Pulmonary artery endothelial cell (primary cell): ENCODE data around the gene COQ7. TPM values are rescaled to one million over a fixed set of nuclear protein-coding genes. Genes with fewer than 3 reads are reported as not detected.

Experiments used
- DNase-seq: peaks from one replicate; pipeline ENCODE4 v3.0.0-alpha.2; 2011; ENCODE audit warnings: low read depth, low spot score
- total RNA-seq: library from RNA; depleted of rRNA; stranded (reverse); fragments of >200 nt; gene quantifications from 2 replicates; pipeline ENCODE4 v1.2.3, GENCODE V29; 2014

COQ7 gene
- total RNA-seq, 1 donor from 2014 or later = 23.8 TPM

- DNase-seq = no peak
Measured at GRCh38 chr16:19112099-19112407, 44.6 kb downstream of the COQ7 start.

- peak; percentile 61 for DNase-seq
Measured at GRCh38 chr16:19113577-19114358, 46.4 kb downstream of the COQ7 start, which contains the start of gene ITPRIPL2. ITPRIPL2 (plus strand) TSS chr16:19113964; CDS start chr16:19114462, 498 bp downstream.

DNA sequence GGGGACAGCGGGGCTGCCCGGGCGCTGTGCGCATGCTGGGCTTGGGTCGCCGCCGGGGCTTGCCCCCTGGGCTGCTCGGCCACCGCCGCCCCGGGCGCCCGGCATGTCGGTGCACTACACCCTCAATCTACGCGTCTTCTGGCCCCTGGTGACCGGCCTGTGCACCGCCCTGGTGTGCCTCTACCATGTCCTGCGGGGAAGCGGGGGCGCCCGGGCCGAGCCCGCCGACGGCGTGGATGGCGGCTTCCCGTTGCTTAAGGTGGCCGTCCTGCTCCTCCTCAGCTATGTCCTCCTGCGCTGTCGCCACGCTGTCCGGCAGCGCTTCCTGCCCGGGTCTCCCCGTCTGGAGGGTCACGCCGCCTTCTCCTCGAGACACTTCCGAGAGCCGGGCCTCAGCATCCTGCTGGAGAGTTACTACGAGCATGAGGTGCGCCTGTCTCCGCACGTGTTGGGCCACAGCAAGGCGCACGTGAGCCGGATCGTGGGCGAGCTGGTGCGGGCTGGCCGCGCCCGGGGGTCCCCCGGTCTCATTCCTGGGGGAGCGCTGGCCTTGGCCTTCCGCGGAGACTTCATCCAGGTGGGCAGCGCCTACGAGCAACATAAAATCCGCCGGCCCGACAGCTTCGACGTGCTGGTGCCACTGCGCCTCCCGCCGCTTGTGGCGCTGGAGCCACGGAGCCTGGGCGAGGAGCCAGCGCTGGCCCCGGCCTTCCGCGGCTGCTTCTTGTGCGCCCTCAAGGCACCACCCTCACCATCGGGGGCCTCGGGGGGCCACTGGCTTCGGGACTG lies 47.1 kb downstream of the COQ7 start:
- DNase-seq = no peak

DNA sequence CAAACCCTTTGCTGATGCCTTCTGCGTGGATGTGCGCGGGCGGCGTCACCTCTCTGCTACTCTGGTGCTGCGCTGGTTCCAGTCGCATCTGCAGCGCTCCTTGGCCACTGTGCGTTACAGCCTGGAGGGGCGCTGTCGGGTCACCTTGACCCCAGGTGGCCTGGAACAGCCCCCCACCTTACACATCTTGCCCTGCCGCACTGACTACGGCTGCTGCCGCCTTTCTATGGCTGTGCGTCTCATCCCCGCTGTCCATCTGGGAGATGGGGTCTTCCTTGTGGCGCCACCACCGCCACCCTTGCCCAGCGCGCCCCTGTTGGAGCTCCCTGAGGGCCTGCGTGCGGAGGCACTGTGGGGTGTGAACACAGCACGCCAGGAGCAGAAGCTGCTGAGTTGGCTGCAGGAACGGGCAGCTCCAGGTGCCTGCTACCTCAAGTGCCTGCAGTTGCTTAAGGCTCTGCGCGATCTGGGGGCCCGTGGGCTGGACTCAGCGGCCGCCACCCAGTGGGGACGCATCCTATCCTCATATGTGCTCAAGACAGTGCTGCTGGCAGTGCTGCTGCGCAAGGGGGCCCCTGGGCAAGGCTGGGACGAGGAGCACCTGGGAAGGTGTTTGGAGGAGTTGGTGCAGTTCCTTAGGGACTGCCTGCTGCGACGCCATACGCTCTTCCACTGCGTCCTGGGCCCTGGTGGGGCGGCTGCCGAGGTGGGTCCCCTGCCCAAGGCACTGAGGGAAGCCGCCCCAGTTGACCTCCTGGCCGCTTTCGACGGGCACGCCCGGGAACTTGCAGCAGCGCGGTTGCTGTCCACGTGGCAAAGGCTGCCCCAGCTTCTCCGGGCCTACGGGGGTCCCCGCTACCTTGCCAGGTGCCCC lies 48.0 kb downstream of the COQ7 start:
- DNase-seq = no peak

GRCh38 chr16:19116711-19117449 lies 49.5 kb downstream of the COQ7 start:
- DNase-seq = no peak

GRCh38 chr16:19118938-19119431 lies 51.6 kb downstream of the COQ7 start:
- DNase-seq = no peak

GRCh38 chr16:19119564-19119963 lies 52.1 kb downstream of the COQ7 start:
- DNase-seq = no peak

GRCh38 chr16:19123535-19124178 lies 56.2 kb downstream of the COQ7 start:
- no peak for DNase-seq

- DNase-seq = no peak
Measured at GRCh38 chr16:19126300-19126699, 58.9 kb downstream of the COQ7 start.

GRCh38 chr16:19127205-19127604 lies 59.8 kb downstream of the COQ7 start:
- DNase-seq = no peak

GRCh38 chr16:19127674-19128131 lies 60.3 kb downstream of the COQ7 start:
- DNase-seq = no peak

DNA sequence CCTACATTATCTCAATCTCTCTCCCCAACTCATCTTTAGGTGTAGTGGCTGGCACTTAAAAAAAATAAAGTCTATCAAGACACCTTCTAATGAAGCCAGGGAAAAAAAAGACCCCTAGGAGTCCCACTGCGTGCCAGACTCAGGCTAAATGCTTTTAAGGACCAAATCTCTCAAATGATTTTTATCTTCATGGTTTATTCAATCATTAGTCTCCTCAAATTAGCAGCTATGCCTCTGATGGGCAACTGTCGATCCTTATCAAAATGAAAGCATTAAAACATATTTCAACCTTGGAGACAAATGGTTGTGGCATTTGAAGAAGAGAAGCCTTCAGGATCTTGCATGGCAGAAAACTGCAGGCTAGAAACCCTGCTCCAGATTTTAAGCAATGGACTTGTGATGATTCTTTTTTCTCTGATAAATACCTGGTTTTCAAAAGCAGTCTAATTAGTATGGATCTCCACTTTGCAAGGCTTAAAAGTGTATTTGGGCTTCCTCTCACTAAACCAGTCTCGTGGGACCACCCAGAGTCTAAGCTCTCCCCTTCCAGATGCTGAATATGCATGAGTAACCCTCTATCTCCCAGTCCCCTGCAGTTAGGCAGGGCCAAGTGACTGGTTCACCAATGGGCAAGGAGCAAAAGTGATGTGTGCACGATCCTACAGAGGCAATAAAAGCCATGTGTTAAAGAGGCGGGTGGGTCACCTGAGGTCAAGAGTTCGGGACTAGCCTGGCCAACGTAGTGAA lies 61.2 kb downstream of the COQ7 start:
- no peak for DNase-seq

Other genes with a start within 250 kb of the COQ7 start
- gene SMG1, start 141.2 kb upstream of the COQ7 start, total RNA-seq = 57.3 and 78.3 TPM in 2 replicates
- 3.3 and 3.6 TPM in 2 replicates for gene TMC7, start 83.7 kb upstream of the COQ7 start, total RNA-seq
- 30.0 and 40.8 TPM in 2 replicates for gene ITPRIPL2, start 46.4 kb downstream of the COQ7 start, total RNA-seq
- gene SYT17, start 100.6 kb downstream of the COQ7 start, total RNA-seq = 0.49 and 0.59 TPM in 2 replicates
- gene CLEC19A, start 218.1 kb downstream of the COQ7 start, total RNA-seq = not detected in 2 replicates